ENCODE data around the gene ALOX5.
A peak's percentile ranks its signal among the peaks of the same experiment; 100 is the strongest.
"Not testable (repeated sequence)": the region's sequence is repeated elsewhere in the genome, so short reads cannot be mapped to it uniquely, and the experiment has no call there.

The ALOX5 gene

GRCh38 chr10:45373576-45374349 lies at the start of gene ALOX5:
Gene ALOX5, plus strand, starts transcription at chr10:45374216. Its CDS starts 64 bp downstream, at chr10:45374280.
- DNase-seq, result peak; percentile 82 to 86
- TF ChIP-seq POLR2A (IDR thresholded peaks at IDR 0.05; ENCODE audit: low read length) (peak; percentile 53), GATA1 (IDR thresholded peaks at IDR 0.05; ENCODE audit: low read depth, low read length) (no peak)

- DNase-seq, result no peak
- no peak for TF ChIP-seq GATA1 (IDR thresholded peaks at IDR 0.05; ENCODE audit: low read depth, low read length)
Measured at GRCh38 chr10:45325116-45325515, 48.9 kb upstream of the ALOX5 start.

- not testable (repeated sequence) for DNase-seq
Measured at GRCh38 chr10:45326864-45327263, 47.2 kb upstream of the ALOX5 start.

DNA sequence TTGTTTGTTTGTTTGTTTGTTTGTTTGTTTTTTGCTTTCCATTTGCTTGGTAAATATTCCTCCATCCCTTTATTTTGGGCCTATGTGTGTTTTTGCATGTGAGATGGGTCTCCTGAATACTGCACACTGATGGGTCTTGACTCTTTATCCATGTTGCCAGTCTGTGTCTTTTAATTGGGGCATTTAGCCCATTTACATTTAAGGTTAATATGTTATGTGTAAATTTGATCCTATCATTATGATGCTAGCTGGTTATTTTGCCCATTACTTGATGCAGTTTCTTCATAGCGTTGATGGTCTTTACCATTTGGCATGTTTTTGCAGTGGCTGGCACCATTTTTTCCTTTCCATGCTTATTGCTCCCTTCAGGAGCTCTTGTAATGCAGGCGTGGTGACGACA lies 42.2 kb upstream of the ALOX5 start:
- DNase-seq, result not testable (repeated sequence)

DNA sequence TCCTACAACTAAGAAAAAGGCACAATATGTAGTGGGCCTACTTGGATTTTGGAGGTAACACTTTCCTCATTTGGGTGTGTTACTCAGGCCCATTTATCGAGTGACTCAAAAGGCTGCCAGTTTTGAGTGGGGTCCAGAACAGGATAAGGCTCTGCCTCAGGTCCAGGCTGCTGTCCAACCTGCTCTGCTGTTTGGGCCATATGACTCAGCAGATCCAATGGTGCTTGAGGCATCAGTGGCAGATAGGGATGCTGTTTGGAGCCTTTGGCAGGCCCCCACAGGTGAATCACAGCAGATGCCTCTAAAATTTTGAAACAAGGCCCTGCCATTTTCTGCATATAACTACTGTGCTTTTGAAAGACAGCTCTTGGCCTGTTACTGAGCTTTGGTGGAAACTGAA lies 34.1 kb upstream of the ALOX5 start:
- no peak for TF ChIP-seq POLR2A (IDR thresholded peaks at IDR 0.05; ENCODE audit: low read length)
- TF ChIP-seq GATA1 (IDR thresholded peaks at IDR 0.05; ENCODE audit: low read depth, low read length), result no peak
- DNase-seq, result peak; percentile 35 to 36

- DNase-seq, result peak; percentile 26 to 62
Measured at GRCh38 chr10:45340420-45340819, 33.6 kb upstream of the ALOX5 start.

DNA sequence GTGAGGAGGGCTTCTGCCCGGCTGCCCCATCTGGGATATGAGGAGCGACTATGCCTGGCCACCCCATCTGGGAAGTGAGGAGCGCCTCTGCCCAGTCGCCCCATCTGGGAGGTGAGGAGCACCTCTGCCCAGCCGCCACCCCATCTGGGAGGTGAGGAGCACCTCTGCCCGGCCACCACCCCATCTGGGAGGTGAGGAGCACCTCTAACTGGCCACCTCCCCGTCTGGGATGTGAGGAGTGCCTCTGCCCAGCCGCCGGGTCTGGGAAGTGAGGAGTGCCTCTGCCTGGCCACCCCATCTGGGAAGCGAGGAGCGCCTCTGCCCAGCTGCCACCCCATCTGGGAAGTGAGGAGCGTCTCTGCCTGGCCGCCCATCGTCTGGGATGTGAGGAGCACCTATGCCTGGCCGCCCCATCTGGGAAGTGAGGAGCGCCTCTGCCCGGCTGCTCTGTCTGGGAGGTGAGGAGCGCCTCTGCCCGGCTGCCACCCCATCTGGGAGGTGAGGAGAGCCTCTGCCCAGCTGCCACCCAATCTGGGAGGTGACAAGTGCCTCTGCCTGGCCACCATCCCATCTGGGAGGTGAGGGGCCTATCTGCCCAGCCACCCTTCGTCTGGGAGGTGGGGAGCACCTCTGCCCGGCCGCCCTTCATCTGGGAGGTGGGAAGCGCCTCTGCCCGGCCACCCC lies 27.2 kb upstream of the ALOX5 start:
- not testable (repeated sequence) for DNase-seq

GRCh38 chr10:45347464-45347863 lies 26.6 kb upstream of the ALOX5 start:
- DNase-seq, result not testable (repeated sequence)

DNA sequence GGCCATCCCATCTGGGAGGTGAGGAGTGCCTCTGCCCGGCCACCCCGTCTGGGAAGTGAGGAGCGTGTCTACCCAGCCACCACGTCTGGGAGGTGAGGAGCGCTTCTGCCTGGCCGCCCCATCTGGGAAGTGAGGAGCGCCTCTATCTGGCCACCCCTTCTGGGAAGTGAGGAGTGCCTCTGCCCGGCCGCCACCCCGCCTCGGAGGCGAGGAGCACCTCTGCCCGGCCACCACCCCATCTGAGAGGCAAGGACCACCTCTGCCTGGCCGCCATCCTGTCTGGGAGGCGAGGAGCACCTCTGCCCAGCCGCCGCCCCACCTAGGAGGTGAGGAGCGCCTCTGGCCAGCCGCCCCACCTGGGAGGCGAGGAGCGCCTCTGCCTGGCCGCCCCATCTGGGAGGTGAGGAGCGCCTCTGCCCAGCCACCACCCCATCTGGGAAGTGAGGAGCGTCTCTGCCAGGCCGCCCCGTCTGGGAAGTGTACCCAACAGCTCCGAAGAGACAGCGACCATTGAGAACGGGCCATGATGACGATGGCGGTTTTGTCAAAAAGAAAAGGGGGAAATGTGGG lies 25.7 kb upstream of the ALOX5 start:
- DNase-seq, result not testable (repeated sequence)

- TF ChIP-seq POLR2A (IDR thresholded peaks at IDR 0.05; ENCODE audit: low read length) (no peak), GATA1 (IDR thresholded peaks at IDR 0.05; ENCODE audit: low read depth, low read length) (no peak)
- DNase-seq, result peak; percentile 86 to 93
Measured at GRCh38 chr10:45353186-45353585, 20.8 kb upstream of the ALOX5 start.

GRCh38 chr10:45354261-45354660 lies 19.8 kb upstream of the ALOX5 start:
- no peak for DNase-seq

GRCh38 chr10:45355494-45355893 lies 18.5 kb upstream of the ALOX5 start:
- TF ChIP-seq POLR2A (IDR thresholded peaks at IDR 0.05; ENCODE audit: low read length) (no peak), GATA1 (IDR thresholded peaks at IDR 0.05; ENCODE audit: low read depth, low read length) (no peak)
- DNase-seq, result no peak

More at GRCh38 chr10:45354261-45354660, 19.8 kb upstream of the ALOX5 start:
- no peak for TF ChIP-seq POLR2A (IDR thresholded peaks at IDR 0.05; ENCODE audit: low read length)
- no peak for TF ChIP-seq GATA1 (IDR thresholded peaks at IDR 0.05; ENCODE audit: low read depth, low read length)

GRCh38 chr10:45358961-45359360 lies 15.1 kb upstream of the ALOX5 start:
- not testable (repeated sequence) for DNase-seq

DNA sequence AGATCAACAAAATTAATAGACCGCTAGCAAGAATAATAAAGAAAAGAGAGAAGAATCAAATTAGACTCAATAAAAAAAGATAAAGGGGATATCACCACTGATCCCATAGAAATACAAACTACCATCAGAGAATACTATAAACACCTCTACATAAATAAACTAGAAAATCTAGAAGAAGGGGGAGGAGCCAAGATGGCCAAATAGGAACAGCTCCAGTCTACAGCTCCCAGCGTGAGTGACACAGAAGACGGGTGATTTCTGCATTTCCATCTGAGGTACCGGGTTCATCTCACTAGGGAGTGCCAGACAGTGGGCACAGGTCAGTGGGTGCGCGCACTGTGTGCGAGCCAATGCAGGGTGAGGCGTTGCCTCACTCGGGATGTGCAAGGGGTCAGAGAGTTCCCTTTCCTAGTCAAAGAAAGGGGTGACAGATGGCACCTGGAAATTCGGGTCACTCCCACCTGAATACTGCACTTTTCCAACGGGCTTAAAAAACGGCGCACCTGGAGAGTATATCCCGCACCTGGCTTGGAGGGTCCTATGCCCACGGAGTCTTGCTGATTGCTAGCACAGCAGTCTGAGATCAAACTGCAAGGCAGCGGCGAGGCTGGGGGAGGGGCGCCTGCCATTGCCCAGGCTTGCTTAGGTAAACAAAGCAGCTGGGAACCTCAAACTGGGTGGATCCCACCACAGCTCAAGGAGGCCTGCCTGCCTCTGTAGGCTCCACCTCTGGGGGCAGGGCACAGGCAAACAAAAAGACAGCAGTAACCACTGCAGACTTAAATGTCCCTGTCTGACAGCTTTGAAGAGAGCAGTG lies 11.8 kb upstream of the ALOX5 start:
- DNase-seq, result not testable (repeated sequence)

DNA sequence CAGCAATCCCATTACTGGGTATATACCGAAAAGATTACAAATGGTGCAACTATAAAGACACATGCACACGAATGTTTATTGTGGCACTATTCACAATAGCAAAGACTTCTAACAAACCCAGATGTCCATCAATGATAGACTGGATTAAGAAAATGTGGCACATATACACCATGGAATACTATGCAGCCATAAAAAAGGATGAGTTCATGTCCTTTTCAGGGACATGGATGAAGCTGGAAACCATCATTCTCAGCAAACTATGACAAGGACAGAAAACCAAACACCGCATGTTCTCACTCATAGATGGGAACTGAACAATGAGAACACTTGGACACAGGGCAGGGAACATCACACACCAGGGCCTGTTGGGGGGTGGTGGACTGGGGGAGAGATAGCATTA lies 6.4 kb upstream of the ALOX5 start:
- DNase-seq, result not testable (repeated sequence)
